DOHH2 (cell line): Measurements from ENCODE around the gene NPIPB4.
"Not testable (repeated sequence)": the region's sequence is repeated elsewhere in the genome, so short reads cannot be mapped to it uniquely, and the experiment has no call there.

Source experiments
- CTCF ChIP-seq: fragments of 200-600 bp; sonication (generic); IDR thresholded peaks from one replicate; pipeline ENCODE4 v1.5.1; 2014; ENCODE audit warnings: antibody characterized with exemption, mild to moderate bottlenecking, low read depth, low read length; ENCODE audit not compliant: poor library complexity, severe bottlenecking
- EZH2phosphoT487 ChIP-seq: fragments of 200-600 bp; sonication (generic); IDR thresholded peaks from 2 replicates; pipeline ENCODE4 v1.6.1; 2017; ENCODE audit warnings: borderline replicate concordance, mild to moderate bottlenecking, antibody characterized with exemption, low read length, moderate library complexity, mixed read lengths

GRCh38 chr16:21836334-21836733 is 21.2 kb downstream of the NPIPB4 start:
- not testable (repeated sequence) for TF ChIP-seq CTCF, EZH2phosphoT487
